ENCODE results near the gene IQGAP2. TPM values are rescaled to one million over a fixed set of nuclear protein-coding genes. Genes with fewer than 3 reads are reported as not detected.

The IQGAP2 gene
- total and polyA plus RNA-seq, 3 donors from 2014 or later, result 33.5 to 78.6 (median 60.2) TPM

DNA sequence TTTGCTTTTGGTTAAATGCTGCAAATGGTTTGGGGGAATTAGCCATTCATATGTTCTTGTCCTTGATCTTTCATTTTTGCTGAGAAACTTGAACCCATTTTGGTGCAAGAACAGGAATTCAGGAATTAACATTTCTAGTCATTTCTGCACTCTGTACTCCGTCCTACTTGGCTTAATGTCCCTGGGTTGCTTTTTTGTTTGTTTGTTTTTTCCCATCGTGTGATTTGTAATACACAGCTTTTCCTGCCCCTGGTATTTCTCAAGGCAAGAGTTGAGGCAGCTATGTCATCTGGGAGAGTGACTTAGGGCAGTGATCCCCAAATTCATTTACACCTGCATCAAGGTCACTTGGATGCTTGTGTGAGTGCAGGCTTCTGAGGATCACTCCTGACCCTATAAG, 71.3 kb downstream of the IQGAP2 start:
- Histone ChIP-seq H3K27me3 (no peaks in the 10 kb centered on the region), H3K9me3 (no peaks in the 10 kb centered on the region), H3K27ac (no peak overlapping the region), H3K4me3 (no peak overlapping the region), H3K4me1 (no peaks in the 10 kb centered on the region), H3K36me3 (ENCODE audit: low read depth, missing control alignments) (no peaks in the 10 kb centered on the region)
- DNase-seq, result no peak
- TF ChIP-seq, protein P1, sequence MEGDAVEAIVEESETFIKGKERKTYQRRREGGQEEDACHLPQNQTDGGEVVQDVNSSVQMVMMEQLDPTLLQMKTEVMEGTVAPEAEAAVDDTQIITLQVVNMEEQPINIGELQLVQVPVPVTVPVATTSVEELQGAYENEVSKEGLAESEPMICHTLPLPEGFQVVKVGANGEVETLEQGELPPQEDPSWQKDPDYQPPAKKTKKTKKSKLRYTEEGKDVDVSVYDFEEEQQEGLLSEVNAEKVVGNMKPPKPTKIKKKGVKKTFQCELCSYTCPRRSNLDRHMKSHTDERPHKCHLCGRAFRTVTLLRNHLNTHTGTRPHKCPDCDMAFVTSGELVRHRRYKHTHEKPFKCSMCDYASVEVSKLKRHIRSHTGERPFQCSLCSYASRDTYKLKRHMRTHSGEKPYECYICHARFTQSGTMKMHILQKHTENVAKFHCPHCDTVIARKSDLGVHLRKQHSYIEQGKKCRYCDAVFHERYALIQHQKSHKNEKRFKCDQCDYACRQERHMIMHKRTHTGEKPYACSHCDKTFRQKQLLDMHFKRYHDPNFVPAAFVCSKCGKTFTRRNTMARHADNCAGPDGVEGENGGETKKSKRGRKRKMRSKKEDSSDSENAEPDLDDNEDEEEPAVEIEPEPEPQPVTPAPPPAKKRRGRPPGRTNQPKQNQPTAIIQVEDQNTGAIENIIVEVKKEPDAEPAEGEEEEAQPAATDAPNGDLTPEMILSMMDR (IDR thresholded peaks at IDR 0.05), result no peak
- intact Hi-C loops (cut with DNase I; ENCODE audit: low total_unique reads), result no loop called here
- WGBS, 2 donors, result 46 to 77% methylated on average over 2 of the region's 2 CpGs

DNA sequence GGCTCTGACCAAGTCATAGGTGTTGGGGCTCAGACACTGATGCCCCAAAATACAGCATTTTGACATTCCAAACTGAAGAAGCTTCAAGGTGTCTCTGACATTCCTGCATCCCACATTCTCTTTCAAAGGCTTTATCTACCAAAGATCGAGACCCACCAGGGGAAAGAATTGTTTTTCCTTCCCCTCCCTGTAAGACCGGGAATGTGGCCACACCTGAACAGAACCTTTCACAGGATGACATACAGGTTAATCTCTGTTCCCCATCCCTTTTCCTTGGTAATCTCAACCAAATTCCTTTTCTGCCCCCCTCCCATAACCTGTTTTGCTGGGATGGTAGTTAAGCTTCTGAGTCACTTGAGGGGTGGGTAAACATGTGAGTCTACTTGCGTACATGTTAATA, 72.3 kb downstream of the IQGAP2 start:
- H3K27me3 ChIP-seq, result no peaks in the 10 kb centered on the region
- no peak for TF ChIP-seq POLR2A (IDR thresholded peaks at IDR 0.05)
- TF ChIP-seq, protein P1 (IDR thresholded peaks at IDR 0.05), result no peak
- no peaks in the 10 kb centered on the region for H3K4me1 ChIP-seq
- DNase-seq, result no peak
- no peak overlapping the region for H3K27ac ChIP-seq
- no peaks in the 10 kb centered on the region for H3K36me3 ChIP-seq (ENCODE audit: low read depth, missing control alignments)
- intact Hi-C loops (cut with DNase I; ENCODE audit: low total_unique reads), result no loop called here
- 85 to 87% methylated on average over 3 of the region's 3 CpGs for WGBS, 2 donors
- H3K4me3 ChIP-seq, result no peak overlapping the region
- H3K9me3 ChIP-seq, result no peaks in the 10 kb centered on the region

DNA sequence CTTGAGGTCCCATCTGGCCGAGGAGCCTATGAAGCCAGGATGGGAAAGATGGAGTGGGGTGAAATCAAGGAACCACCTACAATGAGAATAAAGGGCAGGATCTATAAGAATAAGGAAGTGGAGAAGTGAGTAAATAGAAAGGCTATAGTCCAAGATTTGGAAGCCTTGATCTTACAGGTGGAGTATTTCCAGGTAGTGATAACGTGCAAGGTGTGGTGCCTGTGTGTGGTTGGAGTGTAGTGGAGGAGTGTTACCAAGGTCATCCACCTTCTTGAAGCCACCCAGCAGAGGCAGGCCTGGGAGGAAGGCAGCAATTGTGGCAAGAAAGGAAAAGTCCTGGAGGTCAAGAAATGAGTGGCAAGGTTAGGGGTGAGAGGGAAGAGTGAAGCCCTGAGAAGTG, 72.9 kb downstream of the IQGAP2 start:
- DNase-seq, result no peak
- 75 to 89% methylated on average over 2 of the region's 2 CpGs for WGBS, 2 donors
- no peaks in the 10 kb centered on the region for H3K27me3 ChIP-seq
- no peaks in the 10 kb centered on the region for H3K36me3 ChIP-seq (ENCODE audit: low read depth, missing control alignments)
- H3K4me1 ChIP-seq, result no peaks in the 10 kb centered on the region
- no peaks in the 10 kb centered on the region for H3K9me3 ChIP-seq
- no peak overlapping the region for H3K4me3 ChIP-seq
- no peak overlapping the region for H3K27ac ChIP-seq
- intact Hi-C loops (cut with DNase I; ENCODE audit: low total_unique reads), result no loop called here
- TF ChIP-seq, protein P1 (IDR thresholded peaks at IDR 0.05), result no peak
- TF ChIP-seq POLR2A (IDR thresholded peaks at IDR 0.05), result no peak

DNA sequence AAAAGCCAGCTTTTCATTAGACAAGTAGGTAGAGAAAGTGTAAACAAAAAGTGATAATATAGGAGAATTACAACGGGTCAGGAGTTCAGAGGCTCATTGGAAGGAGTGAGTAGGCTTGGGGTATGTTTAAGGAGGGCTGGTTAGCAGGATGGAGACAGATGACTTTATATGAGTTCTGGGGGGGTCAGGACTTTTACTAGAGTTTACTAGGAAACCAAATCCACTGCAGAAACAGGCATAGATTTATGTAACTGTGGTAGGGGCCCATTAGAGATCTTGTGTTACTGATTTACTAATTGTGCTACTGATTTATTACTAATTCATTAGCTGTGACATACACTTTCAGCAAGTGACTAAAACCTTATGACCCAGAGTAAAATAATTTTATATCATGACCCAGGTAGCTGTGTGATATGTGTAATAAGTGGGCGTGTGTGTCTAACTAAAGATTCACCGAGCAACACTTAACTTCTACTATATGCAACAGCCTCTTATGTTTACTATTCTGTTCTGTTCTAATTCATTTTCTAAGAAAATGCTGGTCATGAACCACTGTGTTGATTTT, 73.5 kb downstream of the IQGAP2 start:
- no peak for TF ChIP-seq POLR2A (IDR thresholded peaks at IDR 0.05)
- TF ChIP-seq, protein P1 (IDR thresholded peaks at IDR 0.05), result no peak
- WGBS, 2 donors, result 72 to 77% methylated on average over 3 of the region's 3 CpGs
- Histone ChIP-seq H3K4me1 (no peaks in the 10 kb centered on the region), H3K27me3 (no peaks in the 10 kb centered on the region), H3K36me3 (ENCODE audit: low read depth, missing control alignments) (no peaks in the 10 kb centered on the region), H3K4me3 (no peak overlapping the region), H3K27ac (no peak overlapping the region), H3K9me3 (no peaks in the 10 kb centered on the region)
- DNase-seq, result no peak
- intact Hi-C loops (cut with DNase I; ENCODE audit: low total_unique reads), result no loop called here

DNA sequence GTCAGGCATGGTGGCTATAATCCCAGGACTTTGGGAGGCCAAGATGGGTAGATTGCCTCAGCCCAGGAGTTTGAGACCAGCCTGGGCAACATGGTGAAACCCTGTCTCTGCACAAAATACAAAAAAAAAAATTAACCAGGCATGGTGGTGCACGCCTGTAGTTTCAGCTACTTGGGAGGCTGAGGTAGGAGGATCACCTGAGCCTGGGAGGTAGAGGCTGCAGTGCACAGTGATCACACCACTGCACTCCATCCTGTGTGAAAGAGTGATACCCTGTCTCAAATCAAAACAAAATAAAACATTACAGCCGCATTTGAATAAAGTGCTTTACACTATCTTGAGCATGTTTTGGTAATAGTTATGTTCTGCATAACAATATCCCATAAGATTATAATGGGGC, 74.0 kb downstream of the IQGAP2 start:
- H3K4me1 ChIP-seq, result no peaks in the 10 kb centered on the region
- H3K9me3 ChIP-seq, result no peaks in the 10 kb centered on the region
- TF ChIP-seq POLR2A (IDR thresholded peaks at IDR 0.05), result no peak
- TF ChIP-seq, protein P1 (IDR thresholded peaks at IDR 0.05), result no peak
- H3K36me3 ChIP-seq (ENCODE audit: low read depth, missing control alignments), result no peaks in the 10 kb centered on the region
- DNase-seq, result no peak
- H3K27ac ChIP-seq, result no peak overlapping the region
- no peaks in the 10 kb centered on the region for H3K27me3 ChIP-seq
- no peak overlapping the region for H3K4me3 ChIP-seq
- intact Hi-C loops (cut with DNase I; ENCODE audit: low total_unique reads), result no loop called here
- 91 to 96% methylated on average over 2 of the region's 2 CpGs for WGBS, 2 donors

All from testis (tissue), 3 donors.